GM12891 (cell line): Measurements from ENCODE around the gene STAC.

Experiments
- POLR2A ChIP-seq: IDR thresholded peaks from 2 replicates; pipeline ENCODE4 v1.6.1; 2011; ENCODE audit warnings: low read depth, low read length, control low read depth
- SPI1 ChIP-seq: IDR thresholded peaks from 2 replicates; pipeline ENCODE4 v1.6.1; 2011; ENCODE audit warnings: low read depth, low read length, control low read depth

DNA sequence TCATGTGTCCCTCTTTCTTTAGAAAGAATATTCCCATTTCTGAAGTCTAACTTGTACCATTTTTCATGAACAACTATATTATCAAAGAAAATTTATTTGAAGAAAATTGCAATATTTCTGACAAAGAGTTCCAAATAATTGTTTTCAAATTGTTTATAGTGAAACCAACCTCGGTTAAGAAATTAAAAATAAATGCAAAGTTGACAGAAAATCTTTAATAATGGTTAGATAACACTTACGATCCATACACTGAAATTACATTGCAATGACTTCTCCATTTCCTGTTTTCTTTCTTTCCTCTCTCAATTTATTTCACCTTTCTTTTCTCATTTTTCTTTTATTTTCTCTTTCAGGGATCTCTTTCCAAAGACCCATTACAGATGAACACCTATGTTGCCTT lies 125.1 kb downstream of the STAC start:
- TF ChIP-seq POLR2A (no peak), SPI1 (no peak)
